HEK293 (cell line): ENCODE measurements around the gene CDK1.

Experiments
- CTCF ChIA-PET: fragments of 350-600 bp; formaldehyde crosslinking; extraction: SDS; loops from one replicate; lab custom pipeline; 2021; ENCODE audit warnings: antibody characterized with exemption; lab: Yijun Ruan, JAX
- POLR2A ChIA-PET: fragments of 300-600 bp; formaldehyde crosslinking; extraction: SDS; loops from one replicate; lab custom pipeline; 2020; ENCODE audit warnings: antibody characterized with exemption, inconsistent platforms; lab: Yijun Ruan, JAX
- H3K27ac ChIP-seq: fragments of 200-500 bp; sonication (Bioruptor generic); 2 replicates; pipeline ENCODE4 v1.5.1; 2014; ENCODE audit warnings: low read depth, low read length, control low read depth, inconsistent platforms; ENCODE audit errors: extremely low read depth
- H3K36me3 ChIP-seq, 2 experiments: fragments of 200-500 bp in 1 of 2; sonication (Bioruptor generic) in 1 of 2; 1 replicate in 1 of 2; 2 replicates in 1 of 2; pipeline ENCODE4 v1.5.1; 2014 to 2017; ENCODE audit warnings: inconsistent platforms in 2 of 2, low read length in 2 of 2; ENCODE audit not compliant: control insufficient read depth in 2 of 2, insufficient read depth in 1 of 2
- H3K4me1 ChIP-seq: fragments of 200-500 bp; sonication (Bioruptor generic); 2 replicates; pipeline ENCODE4 v1.5.1; 2014; ENCODE audit warnings: mild to moderate bottlenecking, low read length, inconsistent platforms; ENCODE audit not compliant: control insufficient read depth, insufficient read depth
- H3K4me3 ChIP-seq: 2 replicates; pipeline ENCODE4 v1.5.1; 2011; ENCODE audit warnings: low read depth, mild to moderate bottlenecking, control low read depth, low read length, moderate library complexity
- H3K9me3 ChIP-seq: fragments of 200-500 bp; sonication (Bioruptor generic); 2 replicates; pipeline ENCODE4 v1.5.1; 2014; ENCODE audit warnings: low read depth, low read length, inconsistent platforms; ENCODE audit not compliant: control insufficient read depth, insufficient read depth
- HOXD13 ChIP-seq: sonication (generic); formaldehyde crosslinking; IDR thresholded peaks from 2 replicates; pipeline ENCODE4 v1.8.0; 2022; ENCODE audit warnings: missing genetic modification reagents, borderline replicate concordance
- KLF7 ChIP-seq: fragments of 450-650 bp; formaldehyde crosslinking; IDR thresholded peaks from 2 replicates; pipeline ENCODE4 v1.5.1; 2016; ENCODE audit warnings: missing biosample characterization, missing genetic modification characterization, borderline replicate concordance
- OSR2 ChIP-seq: fragments of 450-650 bp; formaldehyde crosslinking; IDR thresholded peaks from 2 replicates; pipeline ENCODE4 v1.5.1; 2016; ENCODE audit warnings: missing biosample characterization, missing genetic modification characterization
- PRDM1 ChIP-seq: fragments of 450-650 bp; formaldehyde crosslinking; IDR thresholded peaks from 2 replicates; pipeline ENCODE4; 2016; ENCODE audit warnings: missing biosample characterization, missing genetic modification characterization
- ZBTB17 ChIP-seq: fragments of 450-650 bp; formaldehyde crosslinking; IDR thresholded peaks from 2 replicates; pipeline ENCODE4 v1.5.1; 2016; ENCODE audit warnings: missing biosample characterization, missing genetic modification characterization
- ZEB2 ChIP-seq: fragments of 450-650 bp; formaldehyde crosslinking; IDR thresholded peaks from 2 replicates; pipeline ENCODE4 v1.5.1; 2016; ENCODE audit warnings: missing biosample characterization, missing genetic modification characterization
- ZNF114 ChIP-seq: fragments of 450-650 bp; formaldehyde crosslinking; IDR thresholded peaks from 2 replicates; pipeline ENCODE4 v1.5.0; 2017; ENCODE audit warnings: missing biosample characterization, missing genetic modification characterization
- ZNF239 ChIP-seq: fragments of 450-650 bp; formaldehyde crosslinking; IDR thresholded peaks from 2 replicates; pipeline ENCODE4 v1.5.1; 2016; ENCODE audit warnings: missing biosample characterization, missing genetic modification characterization
- ZNF335 ChIP-seq: fragments of 450-650 bp; formaldehyde crosslinking; conservative IDR thresholded peaks from 2 replicates; pipeline ENCODE4 v1.5.1; 2016; ENCODE audit warnings: missing biosample characterization, missing genetic modification characterization
- ZNF37A ChIP-seq: fragments of 450-650 bp; IDR thresholded peaks from 2 replicates; pipeline ENCODE4 v1.5.1; 2018; ENCODE audit warnings: missing biosample characterization, missing genetic modification characterization
- ZNF549 ChIP-seq: fragments of 450-650 bp; IDR thresholded peaks from 2 replicates; pipeline ENCODE4 v1.5.1; 2018; ENCODE audit warnings: missing biosample characterization, missing genetic modification characterization, mild to moderate bottlenecking, inconsistent platforms, moderate library complexity
- ZNF571 ChIP-seq: fragments of 450-650 bp; formaldehyde crosslinking; IDR thresholded peaks from 2 replicates; pipeline ENCODE4 v1.5.0; 2017; ENCODE audit warnings: missing biosample characterization, missing genetic modification characterization
- ZNF600 ChIP-seq: fragments of 450-650 bp; formaldehyde crosslinking; IDR thresholded peaks from 2 replicates; pipeline ENCODE4 v1.5.1; 2016; ENCODE audit warnings: missing biosample characterization, missing genetic modification characterization
- ZNF624 ChIP-seq: fragments of 450-650 bp; formaldehyde crosslinking; IDR thresholded peaks from 2 replicates; pipeline ENCODE4 v1.5.1; 2017; ENCODE audit warnings: missing biosample characterization, missing genetic modification characterization
- ZNF768 ChIP-seq: fragments of 450-650 bp; formaldehyde crosslinking; IDR thresholded peaks from 2 replicates; pipeline ENCODE4 v1.5.1; 2018; ENCODE audit warnings: missing biosample characterization, mild to moderate bottlenecking, missing genetic modification characterization
- ZNF792 ChIP-seq: fragments of 450-650 bp; formaldehyde crosslinking; IDR thresholded peaks from 2 replicates; pipeline ENCODE4 v1.5.1; 2016; ENCODE audit warnings: missing biosample characterization, missing genetic modification characterization
- TF ChIP-seq, protein P1 (sequence below): fragments of 450-650 bp; formaldehyde crosslinking; IDR thresholded peaks from 2 replicates; pipeline ENCODE4 v1.5.1; 2016; ENCODE audit warnings: missing biosample characterization, missing genetic modification characterization
- TF ChIP-seq, protein P2 (sequence below): fragments of 450-650 bp; formaldehyde crosslinking; IDR thresholded peaks from 2 replicates; pipeline ENCODE4 v1.5.1; 2016; ENCODE audit warnings: missing biosample characterization, missing genetic modification characterization
- TF ChIP-seq, protein P3 (sequence below): fragments of 450-650 bp; formaldehyde crosslinking; IDR thresholded peaks from 2 replicates; pipeline ENCODE4 v1.5.1; 2016; ENCODE audit warnings: missing biosample characterization, missing genetic modification characterization, borderline replicate concordance
- TF ChIP-seq, protein P4 (sequence below): fragments of 450-650 bp; formaldehyde crosslinking; IDR thresholded peaks from 2 replicates; pipeline ENCODE4 v1.5.1; 2016; ENCODE audit warnings: missing biosample characterization, missing genetic modification characterization

CDK1 gene

DNA sequence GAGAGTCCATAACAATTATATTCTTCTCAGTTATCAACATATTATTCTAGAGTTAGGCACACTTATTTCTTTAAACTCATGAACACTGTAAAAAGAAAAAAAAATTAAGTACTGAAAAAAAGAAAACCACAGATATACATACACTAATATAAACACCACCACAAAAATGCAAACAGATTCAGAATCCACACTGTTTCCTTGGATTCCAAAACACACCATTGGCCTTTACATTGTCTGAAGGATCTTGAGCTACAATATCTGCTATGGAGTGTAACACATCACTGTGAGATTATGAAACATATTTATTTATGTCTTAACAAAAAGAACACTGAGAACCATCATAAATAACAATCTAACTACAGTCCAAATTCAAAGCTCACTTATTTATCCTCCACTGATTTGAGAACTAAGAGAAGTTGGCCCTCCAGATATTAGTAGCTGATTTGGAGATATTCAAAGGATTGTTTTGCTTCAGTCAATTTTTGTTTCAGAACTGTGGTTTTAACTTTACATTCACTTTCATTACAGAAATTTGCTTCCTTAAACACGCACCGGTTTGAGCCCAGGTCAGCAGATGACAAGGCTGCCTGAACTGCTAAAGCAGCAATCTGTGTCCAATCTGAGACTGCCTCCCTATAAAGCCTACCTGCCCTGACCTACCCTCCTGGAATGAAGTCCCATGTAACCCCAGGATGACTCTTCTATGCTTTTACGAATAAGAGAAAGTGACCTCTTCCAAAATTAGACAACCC lies 47.0 kb upstream of the CDK1 start:
- POLR2A ChIA-PET, result no interaction called here
- Histone ChIP-seq H3K27ac (peak overlapping the region; percentile 4; the same call in 1 of the 2 replicates), H3K4me3 (peak overlapping the region; percentile 6), H3K36me3 (no peaks in the 10 kb centered on the region), H3K9me3 (no peaks in the 10 kb centered on the region), H3K4me1 (peaks cover 9% of the 10 kb centered on the region; the same call in 1 of the 2 replicates)
- TF ChIP-seq, protein P1, sequence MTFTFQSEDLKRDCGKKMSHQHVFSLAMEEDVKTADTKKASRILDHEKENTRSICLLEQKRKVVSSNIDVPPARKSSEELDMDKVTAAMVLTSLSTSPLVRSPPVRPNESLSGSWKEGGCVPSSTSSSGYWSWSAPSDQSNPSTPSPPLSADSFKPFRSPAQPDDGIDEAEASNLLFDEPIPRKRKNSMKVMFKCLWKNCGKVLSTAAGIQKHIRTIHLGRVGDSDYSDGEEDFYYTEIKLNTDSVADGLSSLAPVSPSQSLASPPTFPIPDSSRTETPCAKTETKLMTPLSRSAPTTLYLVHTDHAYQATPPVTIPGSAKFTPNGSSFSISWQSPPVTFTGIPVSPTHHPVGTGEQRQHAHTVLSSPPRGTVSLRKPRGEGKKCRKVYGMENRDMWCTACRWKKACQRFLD (tag by site-specific recombination), result no peak
- TF ChIP-seq ZNF600 (tag by site-specific recombination), result peak; percentile 97
- TF ChIP-seq ZNF114 (tag by site-specific recombination), result no peak
- no peak for TF ChIP-seq ZNF239 (tag by site-specific recombination)
- TF ChIP-seq PRDM1, result peak; percentile 61
- TF ChIP-seq ZNF768 (tag by site-specific recombination), result no peak
- TF ChIP-seq KLF7 (tag by site-specific recombination), result no peak
- CTCF ChIA-PET, result interaction anchor here (0.7 to 3.8 kb wide), 3 partner anchors 10 to 133 kb away, joined by 3 to 21 read pairs (median 3); no protein-coding TSS in a partner anchor

DNA sequence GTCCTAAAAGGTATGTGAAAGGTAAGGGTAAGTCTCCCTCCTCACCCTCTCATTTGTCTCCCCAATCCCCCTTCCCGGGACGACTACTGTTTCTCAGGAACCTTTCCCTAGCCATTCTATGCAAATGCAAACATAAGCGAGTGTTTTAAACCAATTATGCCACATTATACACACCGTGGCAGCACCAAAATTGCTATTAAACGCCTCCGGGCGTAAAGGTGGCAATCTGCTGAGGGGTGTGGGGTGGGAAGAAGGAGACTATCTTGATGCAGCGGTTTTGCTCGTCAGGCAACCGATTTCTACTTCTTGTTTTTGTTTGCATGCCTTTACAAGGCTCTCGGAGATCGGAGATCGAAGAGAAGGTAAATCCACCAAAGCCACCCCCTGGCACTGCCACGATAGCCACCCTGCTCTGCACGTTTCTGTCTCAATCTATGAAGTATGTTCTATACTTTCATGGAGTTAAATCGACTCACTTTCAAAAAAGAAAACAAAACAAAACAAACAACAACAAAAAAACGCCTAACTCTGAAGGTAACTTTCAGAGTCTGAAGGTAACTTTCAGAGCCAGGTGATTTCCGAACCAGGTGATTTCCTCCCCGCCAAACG lies 46.0 kb upstream of the CDK1 start:
- peaks cover 9% of the 10 kb centered on the region; the same call in 1 of the 2 replicates for H3K4me1 ChIP-seq
- peak overlapping the region; percentile 83 for H3K4me3 ChIP-seq
- peak; percentile 42; the same call in 1 of the 2 replicates for TF ChIP-seq ZEB2 (tag by site-specific recombination)
- no peak for TF ChIP-seq ZNF549 (tag by site-specific recombination)
- peak; percentile 97 for TF ChIP-seq ZBTB17
- peak; percentile 92 for TF ChIP-seq ZNF335
- TF ChIP-seq HOXD13 (CRISPR knock-in tag), result no peak
- peak; percentile 82 for TF ChIP-seq PRDM1
- peak; percentile 66; the same call in 1 of the 2 replicates for TF ChIP-seq ZNF600 (tag by site-specific recombination)
- no peak for TF ChIP-seq ZNF37A (tag by site-specific recombination)
- TF ChIP-seq, protein P2, sequence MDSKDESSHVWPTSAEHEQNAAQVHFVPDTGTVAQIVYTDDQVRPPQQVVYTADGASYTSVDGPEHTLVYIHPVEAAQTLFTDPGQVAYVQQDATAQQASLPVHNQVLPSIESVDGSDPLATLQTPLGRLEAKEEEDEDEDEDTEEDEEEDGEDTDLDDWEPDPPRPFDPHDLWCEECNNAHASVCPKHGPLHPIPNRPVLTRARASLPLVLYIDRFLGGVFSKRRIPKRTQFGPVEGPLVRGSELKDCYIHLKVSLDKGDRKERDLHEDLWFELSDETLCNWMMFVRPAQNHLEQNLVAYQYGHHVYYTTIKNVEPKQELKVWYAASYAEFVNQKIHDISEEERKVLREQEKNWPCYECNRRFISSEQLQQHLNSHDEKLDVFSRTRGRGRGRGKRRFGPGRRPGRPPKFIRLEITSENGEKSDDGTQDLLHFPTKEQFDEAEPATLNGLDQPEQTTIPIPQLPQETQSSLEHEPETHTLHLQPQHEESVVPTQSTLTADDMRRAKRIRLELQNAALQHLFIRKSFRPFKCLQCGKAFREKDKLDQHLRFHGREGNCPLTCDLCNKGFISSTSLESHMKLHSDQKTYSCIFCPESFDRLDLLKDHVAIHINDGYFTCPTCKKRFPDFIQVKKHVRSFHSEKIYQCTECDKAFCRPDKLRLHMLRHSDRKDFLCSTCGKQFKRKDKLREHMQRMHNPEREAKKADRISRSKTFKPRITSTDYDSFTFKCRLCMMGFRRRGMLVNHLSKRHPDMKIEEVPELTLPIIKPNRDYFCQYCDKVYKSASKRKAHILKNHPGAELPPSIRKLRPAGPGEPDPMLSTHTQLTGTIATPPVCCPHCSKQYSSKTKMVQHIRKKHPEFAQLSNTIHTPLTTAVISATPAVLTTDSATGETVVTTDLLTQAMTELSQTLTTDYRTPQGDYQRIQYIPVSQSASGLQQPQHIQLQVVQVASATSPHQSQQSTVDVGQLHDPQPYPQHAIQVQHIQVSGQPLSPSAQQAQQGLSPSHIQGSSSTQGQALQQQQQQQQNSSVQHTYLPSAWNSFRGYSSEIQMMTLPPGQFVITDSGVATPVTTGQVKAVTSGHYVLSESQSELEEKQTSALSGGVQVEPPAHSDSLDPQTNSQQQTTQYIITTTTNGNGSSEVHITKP (tag by site-specific recombination), result peak; percentile 67
- no peak for TF ChIP-seq ZNF792
- TF ChIP-seq ZNF624 (tag by site-specific recombination), result no peak
- no peak for TF ChIP-seq ZNF571 (tag by site-specific recombination)
- TF ChIP-seq, protein P3, sequence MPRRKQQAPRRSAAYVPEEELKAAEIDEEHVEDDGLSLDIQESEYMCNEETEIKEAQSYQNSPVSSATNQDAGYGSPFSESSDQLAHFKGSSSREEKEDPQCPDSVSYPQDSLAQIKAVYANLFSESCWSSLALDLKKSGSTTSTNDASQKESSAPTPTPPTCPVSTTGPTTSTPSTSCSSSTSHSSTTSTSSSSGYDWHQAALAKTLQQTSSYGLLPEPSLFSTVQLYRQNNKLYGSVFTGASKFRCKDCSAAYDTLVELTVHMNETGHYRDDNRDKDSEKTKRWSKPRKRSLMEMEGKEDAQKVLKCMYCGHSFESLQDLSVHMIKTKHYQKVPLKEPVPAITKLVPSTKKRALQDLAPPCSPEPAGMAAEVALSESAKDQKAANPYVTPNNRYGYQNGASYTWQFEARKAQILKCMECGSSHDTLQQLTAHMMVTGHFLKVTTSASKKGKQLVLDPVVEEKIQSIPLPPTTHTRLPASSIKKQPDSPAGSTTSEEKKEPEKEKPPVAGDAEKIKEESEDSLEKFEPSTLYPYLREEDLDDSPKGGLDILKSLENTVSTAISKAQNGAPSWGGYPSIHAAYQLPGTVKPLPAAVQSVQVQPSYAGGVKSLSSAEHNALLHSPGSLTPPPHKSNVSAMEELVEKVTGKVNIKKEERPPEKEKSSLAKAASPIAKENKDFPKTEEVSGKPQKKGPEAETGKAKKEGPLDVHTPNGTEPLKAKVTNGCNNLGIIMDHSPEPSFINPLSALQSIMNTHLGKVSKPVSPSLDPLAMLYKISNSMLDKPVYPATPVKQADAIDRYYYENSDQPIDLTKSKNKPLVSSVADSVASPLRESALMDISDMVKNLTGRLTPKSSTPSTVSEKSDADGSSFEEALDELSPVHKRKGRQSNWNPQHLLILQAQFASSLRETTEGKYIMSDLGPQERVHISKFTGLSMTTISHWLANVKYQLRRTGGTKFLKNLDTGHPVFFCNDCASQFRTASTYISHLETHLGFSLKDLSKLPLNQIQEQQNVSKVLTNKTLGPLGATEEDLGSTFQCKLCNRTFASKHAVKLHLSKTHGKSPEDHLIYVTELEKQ (tag by site-specific recombination), result no peak
- TF ChIP-seq OSR2 (tag by site-specific recombination), result 0 out of 2 replicates have a peak, but pooled peaks have one; percentile 8
- TF ChIP-seq, protein P4, sequence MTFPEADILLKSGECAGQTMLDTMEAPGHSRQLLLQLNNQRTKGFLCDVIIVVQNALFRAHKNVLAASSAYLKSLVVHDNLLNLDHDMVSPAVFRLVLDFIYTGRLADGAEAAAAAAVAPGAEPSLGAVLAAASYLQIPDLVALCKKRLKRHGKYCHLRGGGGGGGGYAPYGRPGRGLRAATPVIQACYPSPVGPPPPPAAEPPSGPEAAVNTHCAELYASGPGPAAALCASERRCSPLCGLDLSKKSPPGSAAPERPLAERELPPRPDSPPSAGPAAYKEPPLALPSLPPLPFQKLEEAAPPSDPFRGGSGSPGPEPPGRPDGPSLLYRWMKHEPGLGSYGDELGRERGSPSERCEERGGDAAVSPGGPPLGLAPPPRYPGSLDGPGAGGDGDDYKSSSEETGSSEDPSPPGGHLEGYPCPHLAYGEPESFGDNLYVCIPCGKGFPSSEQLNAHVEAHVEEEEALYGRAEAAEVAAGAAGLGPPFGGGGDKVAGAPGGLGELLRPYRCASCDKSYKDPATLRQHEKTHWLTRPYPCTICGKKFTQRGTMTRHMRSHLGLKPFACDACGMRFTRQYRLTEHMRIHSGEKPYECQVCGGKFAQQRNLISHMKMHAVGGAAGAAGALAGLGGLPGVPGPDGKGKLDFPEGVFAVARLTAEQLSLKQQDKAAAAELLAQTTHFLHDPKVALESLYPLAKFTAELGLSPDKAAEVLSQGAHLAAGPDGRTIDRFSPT (tag by site-specific recombination), result peak; percentile 75
- ChIA-PET CTCF (no interaction called here), POLR2A (no interaction called here)
- no peaks in the 10 kb centered on the region for H3K36me3 ChIP-seq
- peak overlapping the region; percentile 81 for H3K27ac ChIP-seq
- H3K9me3 ChIP-seq, result no peaks in the 10 kb centered on the region
